ENCODE results near the gene ZNF333.

DNA sequence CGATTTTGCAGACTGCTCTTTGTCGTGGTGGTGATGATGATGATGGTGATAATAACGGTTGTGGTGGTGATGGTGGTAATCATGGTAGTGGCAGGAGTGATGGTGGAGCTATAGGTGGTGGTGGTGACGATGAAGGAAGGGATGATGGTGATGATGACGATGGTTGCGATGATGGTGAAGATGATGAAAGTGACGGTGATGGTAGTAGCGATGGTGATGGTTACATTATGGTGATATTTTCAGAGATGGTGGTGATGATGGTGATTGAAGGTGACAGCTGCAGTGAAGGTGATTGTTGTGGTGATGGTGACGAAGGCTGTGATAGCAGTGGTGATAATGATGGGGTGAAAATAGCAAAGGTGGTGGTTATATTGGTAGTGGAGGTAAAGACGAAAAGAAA lies 13.1 kb upstream of the ZNF333 start:
- TF ChIP-seq POLR2A (IDR thresholded peaks at IDR 0.05), result no peak
- TF ChIP-seq, protein P1, sequence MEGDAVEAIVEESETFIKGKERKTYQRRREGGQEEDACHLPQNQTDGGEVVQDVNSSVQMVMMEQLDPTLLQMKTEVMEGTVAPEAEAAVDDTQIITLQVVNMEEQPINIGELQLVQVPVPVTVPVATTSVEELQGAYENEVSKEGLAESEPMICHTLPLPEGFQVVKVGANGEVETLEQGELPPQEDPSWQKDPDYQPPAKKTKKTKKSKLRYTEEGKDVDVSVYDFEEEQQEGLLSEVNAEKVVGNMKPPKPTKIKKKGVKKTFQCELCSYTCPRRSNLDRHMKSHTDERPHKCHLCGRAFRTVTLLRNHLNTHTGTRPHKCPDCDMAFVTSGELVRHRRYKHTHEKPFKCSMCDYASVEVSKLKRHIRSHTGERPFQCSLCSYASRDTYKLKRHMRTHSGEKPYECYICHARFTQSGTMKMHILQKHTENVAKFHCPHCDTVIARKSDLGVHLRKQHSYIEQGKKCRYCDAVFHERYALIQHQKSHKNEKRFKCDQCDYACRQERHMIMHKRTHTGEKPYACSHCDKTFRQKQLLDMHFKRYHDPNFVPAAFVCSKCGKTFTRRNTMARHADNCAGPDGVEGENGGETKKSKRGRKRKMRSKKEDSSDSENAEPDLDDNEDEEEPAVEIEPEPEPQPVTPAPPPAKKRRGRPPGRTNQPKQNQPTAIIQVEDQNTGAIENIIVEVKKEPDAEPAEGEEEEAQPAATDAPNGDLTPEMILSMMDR (IDR thresholded peaks at IDR 0.05), result no peak

All from sigmoid colon (tissue), 3 donors.